Measurements from ENCODE around the gene CUEDC1. TPM values are rescaled to one million over a fixed set of nuclear protein-coding genes. Genes with fewer than 3 reads are reported as not detected.

CUEDC1 gene
- total RNA-seq, 4 donors from 2014 or later = 7.9 to 63.6 (median 18.8) TPM

DNA sequence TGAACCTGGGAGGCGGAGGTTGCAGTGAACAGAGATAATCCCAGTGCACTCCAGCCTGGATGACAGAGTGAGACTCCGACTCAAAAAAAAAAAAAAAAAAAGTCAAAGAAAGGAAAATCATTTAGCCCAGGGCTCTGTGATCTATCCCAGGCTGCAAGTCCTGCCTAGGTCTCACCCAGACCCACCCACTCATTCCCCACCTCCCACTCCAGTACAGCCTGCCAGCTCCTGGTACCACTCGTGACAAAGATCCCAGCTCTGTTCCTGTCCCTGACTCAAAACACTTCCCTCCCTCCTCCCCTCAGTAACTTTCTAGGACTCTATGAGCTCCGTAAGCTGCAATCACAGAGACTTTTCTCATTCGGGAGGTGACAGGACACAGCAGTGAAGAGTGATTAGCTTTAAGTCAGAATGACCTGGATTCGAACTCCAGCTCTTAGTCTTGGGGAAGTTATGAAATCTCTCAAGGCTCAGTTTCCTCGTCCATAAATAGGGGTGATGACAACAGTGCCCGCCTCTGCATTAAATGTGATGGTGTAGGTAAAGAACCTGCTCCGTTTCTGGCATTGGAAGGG, 77.3 kb downstream of the CUEDC1 start:
- DNase-seq = no peak
- TF ChIP-seq, protein P1, sequence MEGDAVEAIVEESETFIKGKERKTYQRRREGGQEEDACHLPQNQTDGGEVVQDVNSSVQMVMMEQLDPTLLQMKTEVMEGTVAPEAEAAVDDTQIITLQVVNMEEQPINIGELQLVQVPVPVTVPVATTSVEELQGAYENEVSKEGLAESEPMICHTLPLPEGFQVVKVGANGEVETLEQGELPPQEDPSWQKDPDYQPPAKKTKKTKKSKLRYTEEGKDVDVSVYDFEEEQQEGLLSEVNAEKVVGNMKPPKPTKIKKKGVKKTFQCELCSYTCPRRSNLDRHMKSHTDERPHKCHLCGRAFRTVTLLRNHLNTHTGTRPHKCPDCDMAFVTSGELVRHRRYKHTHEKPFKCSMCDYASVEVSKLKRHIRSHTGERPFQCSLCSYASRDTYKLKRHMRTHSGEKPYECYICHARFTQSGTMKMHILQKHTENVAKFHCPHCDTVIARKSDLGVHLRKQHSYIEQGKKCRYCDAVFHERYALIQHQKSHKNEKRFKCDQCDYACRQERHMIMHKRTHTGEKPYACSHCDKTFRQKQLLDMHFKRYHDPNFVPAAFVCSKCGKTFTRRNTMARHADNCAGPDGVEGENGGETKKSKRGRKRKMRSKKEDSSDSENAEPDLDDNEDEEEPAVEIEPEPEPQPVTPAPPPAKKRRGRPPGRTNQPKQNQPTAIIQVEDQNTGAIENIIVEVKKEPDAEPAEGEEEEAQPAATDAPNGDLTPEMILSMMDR (IDR thresholded peaks at IDR 0.05) = no peak
- no peak for TF ChIP-seq POLR2A (IDR thresholded peaks at IDR 0.05)
- peaks cover 11 to 44% of the 10 kb centered on the region in 2 donors for H3K4me1 ChIP-seq
- no peak overlapping the region for H3K4me3 ChIP-seq
- peak overlapping the region in 1 of 2 donors; percentile 14 for H3K27ac ChIP-seq
- intact Hi-C loops (cut with DNase I; ENCODE audit: low total_unique reads) = no loop called here
- no peaks in the 10 kb centered on the region for H3K36me3 ChIP-seq
- no peaks in the 10 kb centered on the region for H3K27me3 ChIP-seq
- H3K9me3 ChIP-seq = no peaks in the 10 kb centered on the region

DNA sequence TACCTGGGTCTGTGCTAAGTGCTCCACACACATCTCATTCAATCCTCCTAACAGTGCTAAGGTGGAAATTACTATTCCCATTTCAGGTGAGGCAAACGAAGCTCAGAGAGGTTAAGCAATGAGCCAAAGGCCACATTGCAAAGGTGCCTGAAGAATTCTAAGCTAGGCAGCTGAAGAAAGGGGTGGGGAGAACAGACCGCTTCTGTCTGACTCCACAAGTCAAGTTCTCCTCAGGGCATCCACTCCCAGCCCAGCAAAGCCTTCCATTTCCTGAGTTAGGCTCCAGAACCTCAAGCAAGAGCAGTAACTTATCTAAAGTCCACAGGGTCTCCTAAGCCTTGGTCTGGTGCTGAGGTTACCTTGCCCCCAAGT, 78.4 kb downstream of the CUEDC1 start:
- Histone ChIP-seq H3K9me3 (no peaks in the 10 kb centered on the region), H3K27ac (peak overlapping the region; percentile 84 to 93), H3K4me1 (peaks cover 11 to 42% of the 10 kb centered on the region in 2 donors), H3K36me3 (no peaks in the 10 kb centered on the region), H3K27me3 (no peaks in the 10 kb centered on the region), H3K4me3 (no peak overlapping the region)
- intact Hi-C loops (cut with DNase I; ENCODE audit: low total_unique reads) = no loop called here
- TF ChIP-seq, protein P1 (IDR thresholded peaks at IDR 0.05) = no peak
- TF ChIP-seq POLR2A (IDR thresholded peaks at IDR 0.05) = no peak
- DNase-seq = no peak

DNA sequence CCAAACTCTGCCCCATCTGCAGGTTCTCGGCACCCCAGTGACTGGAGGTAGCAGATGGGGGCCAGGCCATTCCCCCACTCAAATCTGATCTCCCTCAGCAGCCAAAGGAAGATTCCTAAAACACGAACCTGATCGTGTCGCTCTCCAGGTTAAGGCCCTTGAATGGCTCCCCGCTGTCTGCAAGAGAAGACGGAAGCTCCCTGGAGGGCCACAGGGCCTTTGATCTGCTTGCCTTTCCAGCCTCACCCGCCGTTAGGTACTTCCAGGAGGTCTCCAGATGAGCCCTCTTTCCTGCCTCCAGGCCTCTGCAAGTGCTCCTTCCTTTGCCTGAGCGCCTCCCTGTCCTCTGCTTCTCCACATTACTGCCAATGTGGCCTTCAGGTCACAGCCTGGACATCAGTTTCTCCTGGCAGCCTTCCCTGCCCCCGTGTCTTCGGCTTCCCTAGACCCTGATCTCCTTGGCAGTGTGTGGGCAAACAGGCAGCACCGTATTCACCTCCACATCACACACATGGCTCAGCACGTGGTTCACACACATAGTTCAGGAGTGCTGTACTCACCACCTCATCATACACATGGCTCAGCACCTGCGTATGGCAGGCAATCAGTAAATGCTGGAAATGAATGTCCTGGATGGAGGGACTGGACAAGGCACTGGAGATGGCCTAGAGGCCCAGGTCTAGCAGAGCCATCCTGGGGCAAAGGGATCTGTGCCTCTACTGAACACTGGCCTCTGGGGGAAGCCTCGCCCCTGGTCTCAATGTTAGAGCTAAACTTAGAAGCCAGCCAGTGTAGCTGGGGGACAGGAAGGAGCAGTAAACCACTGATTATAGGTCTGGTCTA, 79.0 kb downstream of the CUEDC1 start:
- no peaks in the 10 kb centered on the region for H3K27me3 ChIP-seq
- intact Hi-C loops (cut with DNase I; ENCODE audit: low total_unique reads) = no loop called here
- H3K27ac ChIP-seq = peak overlapping the region; percentile 84 to 93
- H3K4me1 ChIP-seq = peaks cover 11 to 36% of the 10 kb centered on the region in 2 donors
- no peak for DNase-seq
- TF ChIP-seq, protein P1 (IDR thresholded peaks at IDR 0.05) = no peak
- no peak for TF ChIP-seq POLR2A (IDR thresholded peaks at IDR 0.05)
- H3K36me3 ChIP-seq = no peaks in the 10 kb centered on the region
- H3K4me3 ChIP-seq = no peak overlapping the region
- no peaks in the 10 kb centered on the region for H3K9me3 ChIP-seq

DNA sequence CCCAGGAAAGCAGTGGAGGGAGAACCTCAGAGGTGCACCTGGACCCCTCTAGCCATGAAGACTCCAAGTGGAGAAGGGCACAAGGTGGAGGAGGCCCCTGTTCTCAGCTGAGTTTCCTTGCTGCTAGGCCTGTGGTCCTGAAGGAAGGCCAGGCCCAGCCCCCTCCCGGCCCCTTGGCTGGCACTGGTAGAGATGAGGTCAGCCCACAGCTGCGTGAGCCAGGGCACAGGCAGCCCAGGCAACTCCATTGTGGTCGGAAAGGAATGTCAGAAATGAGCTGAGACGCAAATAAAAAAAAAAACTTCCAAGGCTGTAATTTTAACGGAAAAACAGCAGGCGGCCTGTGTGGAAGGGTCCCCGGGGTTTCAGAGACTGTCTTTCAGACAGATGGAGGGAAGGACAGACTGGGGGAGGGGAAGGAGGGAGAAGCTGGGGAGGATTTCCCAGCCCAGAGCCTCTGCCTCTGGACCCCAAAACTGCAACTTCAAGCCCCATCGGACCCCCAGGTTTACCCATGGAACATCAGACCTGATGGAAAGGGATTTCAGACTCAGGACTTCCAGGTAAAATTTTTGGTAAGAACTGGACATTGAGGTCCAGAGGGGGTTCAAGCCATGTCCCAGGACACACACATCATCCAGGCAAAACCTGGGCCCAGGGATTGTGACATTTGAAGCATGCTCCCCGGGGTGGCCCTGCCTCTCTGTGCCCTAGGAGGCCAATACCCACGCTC, 79.8 kb downstream of the CUEDC1 start:
- Histone ChIP-seq H3K4me3 (peak overlapping the region in 1 of 2 donors; percentile 7), H3K4me1 (peaks cover 7 to 30% of the 10 kb centered on the region in 2 donors), H3K9me3 (no peaks in the 10 kb centered on the region), H3K36me3 (no peaks in the 10 kb centered on the region), H3K27me3 (no peaks in the 10 kb centered on the region), H3K27ac (peak overlapping the region; percentile 84 to 93)
- DNase-seq = peak; percentile 83 to 86
- intact Hi-C loops (cut with DNase I; ENCODE audit: low total_unique reads) = no loop called here
- no peak for TF ChIP-seq POLR2A (IDR thresholded peaks at IDR 0.05)
- TF ChIP-seq, protein P1 (IDR thresholded peaks at IDR 0.05) = peak; percentile 30 to 68 (median 50)
